A172 (cell line): Measurements from ENCODE around the gene METTL15. TPM values are rescaled to one million over a fixed set of nuclear protein-coding genes. Genes with fewer than 3 reads are reported as not detected.
"Not testable (repeated sequence)": the region's sequence is repeated elsewhere in the genome, so short reads cannot be mapped to it uniquely, and the experiment has no call there.

ENCODE experiments used
- DNase-seq: peaks from one replicate; pipeline ENCODE4 v3.0.0-alpha.2; 2015; ENCODE audit warnings: low spot score
- total RNA-seq: library from RNA; depleted of rRNA; stranded (reverse); fragments of >200 nt; shearing (Covaris generic); gene quantifications from 2 replicates; pipeline ENCODE4 v1.2.3, GENCODE V29; 2014

Gene METTL15
- total RNA-seq, 1 experiment from 2014 or later: 21.2 TPM

- DNase-seq: no peak
These were observed 181.3 kb downstream of the METTL15 start for GRCh38 chr11:28289444-28289843.

- DNase-seq: not testable (repeated sequence)
These were observed 182.8 kb downstream of the METTL15 start for GRCh38 chr11:28290995-28291394.

DNA sequence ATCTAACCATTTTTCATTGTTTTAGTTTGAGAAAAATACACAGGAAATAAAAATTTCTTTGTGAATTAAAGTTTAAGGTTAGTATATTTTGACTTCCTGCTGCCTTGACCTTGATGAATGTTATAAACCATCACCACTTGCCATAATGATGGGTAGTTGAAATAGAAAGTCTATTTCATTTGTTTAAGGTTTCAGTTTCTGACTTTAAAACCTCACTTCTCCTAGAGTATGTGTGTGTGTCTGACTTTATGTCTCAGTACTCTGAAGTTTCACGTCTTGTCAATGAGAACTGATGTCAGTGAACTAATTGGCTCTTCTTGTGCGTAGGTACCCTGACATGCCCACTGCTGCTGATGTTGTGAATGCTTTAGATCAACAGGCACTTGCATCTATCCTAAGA lies 188.2 kb downstream of the METTL15 start:
- DNase-seq: no peak

GRCh38 chr11:28298209-28298608 lies 190.0 kb downstream of the METTL15 start:
- no peak for DNase-seq

DNA sequence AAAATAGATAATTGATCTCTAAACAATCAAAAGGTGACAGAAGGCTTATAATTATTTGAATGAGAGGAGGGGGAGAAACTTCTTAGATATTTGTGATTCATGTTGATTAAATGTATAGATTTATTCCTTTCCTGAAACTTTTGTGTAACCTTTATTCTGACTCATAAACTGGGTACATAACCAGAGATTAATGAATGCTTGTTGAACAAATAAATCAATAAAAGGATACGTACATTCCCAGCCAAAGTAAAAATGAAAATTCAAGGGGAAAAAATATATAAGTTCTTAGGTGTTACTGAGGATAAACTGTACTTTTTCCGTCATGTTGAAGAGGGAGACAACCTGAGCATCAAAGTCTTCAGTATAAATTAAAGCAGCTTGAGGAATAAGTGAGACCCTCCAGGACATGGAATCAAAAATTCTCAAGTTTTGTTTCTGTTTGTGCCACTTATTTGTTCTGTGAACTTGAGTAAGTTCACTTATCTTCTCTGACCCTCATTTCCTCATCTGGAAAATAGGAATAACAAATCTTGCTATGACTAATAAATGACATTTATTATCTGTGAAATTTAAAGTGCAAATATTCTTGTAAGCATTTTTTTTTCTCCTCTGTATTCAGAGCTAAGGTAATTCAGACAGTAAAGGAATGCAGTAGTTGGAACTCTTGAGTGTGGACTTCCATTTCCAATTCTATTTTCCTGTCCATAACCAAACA lies 195.4 kb downstream of the METTL15 start:
- no peak for DNase-seq

DNA sequence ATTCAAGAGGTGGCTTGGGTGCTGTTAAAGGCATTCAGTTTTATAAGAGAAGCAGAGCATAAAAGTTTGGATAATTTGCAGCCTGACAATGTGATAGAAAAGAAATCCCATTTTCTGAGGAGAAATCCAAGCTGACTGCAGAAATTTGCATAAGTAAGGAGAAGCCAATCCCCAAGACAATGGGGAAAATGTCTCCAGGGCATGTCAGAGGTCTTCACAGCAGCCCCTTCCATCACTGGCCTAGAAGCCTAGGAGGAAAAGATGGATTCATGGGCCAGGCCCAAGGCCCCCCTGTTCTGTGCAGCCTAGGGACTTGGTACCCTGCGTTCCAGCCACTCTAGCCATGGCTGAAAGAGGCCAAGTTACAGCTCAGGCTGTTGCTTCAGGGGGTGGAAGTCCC lies 207.3 kb downstream of the METTL15 start:
- no peak for DNase-seq

GRCh38 chr11:28318871-28319270 lies 210.7 kb downstream of the METTL15 start:
- DNase-seq: no peak

DNA sequence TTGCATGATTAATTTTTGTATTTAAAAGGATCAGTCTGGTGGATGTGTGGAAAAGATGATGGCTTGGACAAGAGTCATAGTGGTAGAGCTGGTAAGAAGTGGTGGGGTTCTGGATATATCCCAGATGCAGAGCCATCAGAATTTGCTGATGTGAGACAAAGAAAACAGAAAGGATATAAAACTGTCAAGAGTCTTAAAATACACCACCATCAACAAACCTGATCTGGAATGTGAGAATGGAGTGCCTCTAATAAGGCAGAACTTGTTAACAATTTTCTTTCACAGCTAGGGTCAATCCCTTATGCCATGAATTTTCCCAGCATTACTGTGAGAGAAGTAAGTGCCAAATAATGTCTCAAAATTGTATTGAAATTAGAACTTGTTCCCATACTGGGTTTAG lies 215.4 kb downstream of the METTL15 start:
- no peak for DNase-seq

GRCh38 chr11:28332393-28332792 lies 224.2 kb downstream of the METTL15 start:
- peak; percentile 12 for DNase-seq

DNA sequence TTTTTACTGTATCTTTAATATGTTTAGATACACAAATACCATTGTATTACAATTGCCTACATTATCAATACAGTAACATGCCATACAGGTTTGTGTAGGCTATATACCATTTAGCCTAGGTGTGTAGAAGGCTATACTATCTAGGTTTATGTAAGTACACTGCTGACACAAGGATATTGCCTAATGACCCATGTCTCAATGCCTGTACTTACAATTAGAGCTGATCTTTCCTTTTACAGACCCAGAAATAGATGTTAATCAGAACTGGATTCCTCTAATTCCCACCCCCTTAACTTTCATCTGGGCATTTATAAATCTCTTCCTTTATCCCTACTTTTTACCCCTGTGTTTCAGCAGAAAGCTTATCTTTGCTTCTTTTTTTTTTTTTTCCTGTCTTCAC lies 229.5 kb downstream of the METTL15 start:
- no peak for DNase-seq

DNA sequence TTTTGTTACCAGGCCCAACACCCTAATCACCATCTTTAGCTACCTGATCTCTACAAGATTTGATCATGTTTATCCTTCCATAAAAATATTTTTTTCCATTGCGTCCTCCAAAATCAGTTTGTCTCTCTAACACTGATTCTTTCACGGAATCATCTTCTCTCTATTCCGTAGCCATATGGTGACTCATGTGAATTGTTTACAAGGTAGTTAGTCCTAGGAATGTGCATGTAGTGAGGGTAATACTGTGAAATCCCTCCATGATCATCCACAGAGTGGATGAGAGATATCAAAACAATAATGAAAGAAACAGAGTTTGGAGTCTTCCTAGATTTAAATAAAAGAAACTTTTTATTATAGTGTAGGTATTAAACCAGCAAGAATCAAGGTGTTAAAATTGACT lies 230.2 kb downstream of the METTL15 start:
- no peak for DNase-seq

DNA sequence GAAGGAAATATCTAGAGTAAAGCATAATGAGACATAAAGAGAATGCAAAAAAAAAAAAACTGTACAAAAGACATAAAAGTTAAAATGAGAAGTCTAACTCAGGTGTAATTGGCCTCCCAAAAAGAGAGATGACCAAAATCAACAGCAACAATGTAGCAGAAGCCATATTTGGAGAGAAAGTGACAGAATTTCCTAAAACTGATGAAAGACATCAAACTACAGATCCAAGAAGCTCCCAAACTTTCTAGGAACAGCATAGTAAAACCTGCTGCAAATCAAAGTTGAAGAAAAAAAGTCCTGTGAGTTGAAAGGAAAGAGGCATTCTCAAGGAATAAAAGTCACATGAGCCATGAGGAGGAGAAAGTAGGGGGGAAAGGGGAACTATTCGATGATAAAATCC lies 231.3 kb downstream of the METTL15 start:
- no peak for DNase-seq

GRCh38 chr11:28342716-28343115 lies 234.5 kb downstream of the METTL15 start:
- peak; percentile 21 for DNase-seq

DNA sequence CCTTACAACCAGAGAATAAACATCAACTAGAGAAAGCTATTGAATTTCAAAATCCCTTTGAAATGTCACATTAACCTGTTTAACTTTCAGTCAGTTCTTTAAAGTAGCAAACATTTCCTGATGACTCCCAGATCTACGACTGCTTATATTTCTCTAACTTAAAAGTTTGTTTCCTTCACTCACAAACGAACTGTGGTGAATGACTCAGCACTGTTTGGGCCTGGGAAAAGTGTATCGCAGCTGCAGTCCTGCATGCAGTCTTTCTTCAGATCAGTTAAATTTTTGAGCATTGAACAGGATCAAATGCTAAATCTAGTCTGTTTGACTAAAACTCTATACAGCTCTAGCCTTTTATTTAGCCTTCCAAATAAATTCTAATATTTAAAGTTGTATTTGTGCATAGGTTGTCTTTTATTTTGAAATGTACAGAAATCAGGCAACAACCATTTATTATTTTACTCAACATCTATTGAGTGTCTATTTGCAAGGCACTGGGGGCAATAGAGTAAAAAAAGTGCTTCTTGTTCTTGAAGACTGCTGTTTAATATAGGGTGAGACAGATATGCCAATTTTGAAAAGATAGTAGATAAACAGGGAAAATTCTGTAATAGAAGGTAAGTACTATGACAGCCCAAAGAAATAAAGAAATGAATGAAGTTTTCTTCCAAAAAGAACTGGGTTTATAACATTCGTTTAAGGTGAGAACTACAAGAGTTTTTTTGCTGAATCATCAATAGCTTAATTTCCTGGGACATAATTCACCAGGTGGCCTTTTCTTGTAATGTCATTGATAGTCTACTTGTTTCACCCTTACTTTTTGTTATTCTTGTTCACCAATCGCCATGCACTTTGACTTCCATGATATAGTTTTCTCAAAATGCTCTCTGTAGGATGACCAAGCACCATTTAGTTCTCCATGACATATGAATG lies 235.4 kb downstream of the METTL15 start:
- peak; percentile 76 for DNase-seq

- peak; percentile 72 for DNase-seq
These were observed 238.0 kb downstream of the METTL15 start for GRCh38 chr11:28346209-28346608.

DNA sequence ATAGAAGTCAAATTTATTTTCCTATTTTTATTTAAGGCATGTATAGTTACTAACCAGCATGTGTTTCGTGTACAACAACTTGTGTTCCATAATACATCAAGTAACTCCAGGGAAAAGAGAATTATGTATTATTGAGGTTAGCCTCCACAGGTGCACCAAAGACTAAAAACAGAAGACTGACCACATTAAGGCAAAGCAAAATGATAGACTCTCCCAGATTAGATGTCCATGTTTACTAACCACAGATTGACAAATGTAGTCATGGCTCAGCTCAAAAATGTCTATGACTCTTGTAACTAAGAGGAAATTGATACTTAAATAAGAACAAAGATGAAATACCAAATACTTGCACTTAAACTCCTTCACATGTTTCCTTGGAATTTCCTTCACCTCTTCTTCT lies 238.5 kb downstream of the METTL15 start:
- peak; percentile 11 for DNase-seq

GRCh38 chr11:28347371-28347770 lies 239.2 kb downstream of the METTL15 start:
- no peak for DNase-seq

- no peak for DNase-seq
These were observed 242.0 kb downstream of the METTL15 start for GRCh38 chr11:28350216-28350615.

- no peak for DNase-seq
These were observed 245.8 kb downstream of the METTL15 start for GRCh38 chr11:28353991-28354390.

DNA sequence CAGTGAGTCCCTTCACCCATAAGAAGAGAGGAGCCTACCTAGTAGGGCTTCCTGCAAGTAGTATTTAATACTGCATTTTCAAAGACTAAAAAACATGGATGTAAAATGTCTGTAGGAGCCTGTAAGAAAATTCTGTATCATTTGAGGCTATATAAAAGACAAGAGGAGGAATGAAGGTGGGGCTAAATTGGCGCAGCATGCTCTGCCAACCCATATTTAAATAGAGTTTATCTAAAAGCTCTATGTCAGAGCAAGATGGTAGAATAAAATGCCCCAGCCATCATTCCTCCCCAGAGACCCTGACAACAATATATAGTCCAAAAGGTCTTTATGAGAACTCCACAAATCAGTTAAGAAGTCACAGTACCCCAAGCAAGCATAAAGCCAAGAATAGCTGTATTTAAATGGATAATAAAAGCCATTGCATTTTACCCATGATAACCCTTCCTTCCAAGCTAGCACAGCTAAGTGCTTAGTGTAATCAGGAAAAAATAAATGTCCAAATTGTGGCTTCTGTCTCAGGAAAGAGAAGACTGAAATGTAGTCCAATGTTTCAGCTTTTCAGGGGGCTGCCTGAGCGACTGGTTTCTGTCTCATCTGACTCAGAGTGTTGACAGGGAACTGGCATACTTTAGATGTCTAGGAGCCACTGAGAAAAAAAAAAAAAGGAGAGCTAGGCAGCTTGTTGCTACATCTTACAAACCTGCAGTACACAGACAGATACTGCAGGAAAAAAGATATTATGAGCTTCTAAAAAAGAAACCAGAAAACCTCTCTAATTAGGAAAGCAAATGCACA lies 258.6 kb downstream of the METTL15 start:
- DNase-seq: no peak

- DNase-seq: not testable (repeated sequence)
These were observed 269.9 kb downstream of the METTL15 start for GRCh38 chr11:28378095-28378494.
